Activated T-cell treated with anti-CD3 and anti-CD28 coated beads for 24 hours (primary cell): ENCODE measurements around the gene IRX2.

Experiments
- DNase-seq: peaks from one replicate; pipeline ENCODE4 v3.0.0-alpha.2; 2020; ENCODE audit warnings: low read depth

Gene IRX2

DNA sequence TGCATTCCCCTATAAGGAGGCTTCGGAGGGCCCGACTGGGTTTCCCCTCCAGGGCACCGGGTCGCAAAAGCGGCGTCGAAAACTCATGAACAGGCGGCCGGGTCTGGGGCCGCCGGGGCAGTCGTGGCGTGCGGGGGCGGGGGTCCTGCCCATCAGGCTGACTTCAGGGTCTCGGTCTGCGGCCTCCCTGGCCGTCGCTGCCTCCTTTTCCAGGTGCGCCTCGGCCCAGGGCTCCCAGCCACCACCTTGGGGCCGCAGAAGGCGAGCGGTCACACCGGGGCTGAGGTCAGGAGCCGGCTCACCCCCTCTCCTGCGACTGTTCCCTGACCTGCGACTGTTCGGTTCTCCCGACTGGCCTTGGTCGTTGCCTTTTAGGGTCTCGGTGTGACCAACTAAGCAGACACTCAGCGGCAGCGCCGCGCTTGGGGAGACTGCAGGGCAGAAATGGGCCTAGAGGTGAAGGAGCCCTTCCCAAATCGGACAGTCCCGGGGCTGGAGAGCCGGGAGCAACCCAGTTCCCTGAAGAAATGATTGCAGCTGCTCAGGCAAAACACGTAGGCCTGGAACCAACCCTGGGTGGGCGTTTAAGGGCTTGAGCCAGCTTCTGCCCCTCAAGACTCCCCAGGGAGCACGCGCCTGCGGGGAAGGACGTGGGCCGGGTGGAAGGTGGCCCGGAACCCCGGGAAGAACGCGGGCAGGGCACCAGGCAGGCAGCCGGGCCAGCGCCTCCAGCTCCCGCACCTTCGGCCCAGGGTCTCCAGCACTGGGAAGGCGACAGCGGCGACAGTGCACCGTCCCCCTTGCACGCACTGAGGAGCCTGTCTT is 11.2 kb downstream of the IRX2 start:
- no peak for DNase-seq

DNA sequence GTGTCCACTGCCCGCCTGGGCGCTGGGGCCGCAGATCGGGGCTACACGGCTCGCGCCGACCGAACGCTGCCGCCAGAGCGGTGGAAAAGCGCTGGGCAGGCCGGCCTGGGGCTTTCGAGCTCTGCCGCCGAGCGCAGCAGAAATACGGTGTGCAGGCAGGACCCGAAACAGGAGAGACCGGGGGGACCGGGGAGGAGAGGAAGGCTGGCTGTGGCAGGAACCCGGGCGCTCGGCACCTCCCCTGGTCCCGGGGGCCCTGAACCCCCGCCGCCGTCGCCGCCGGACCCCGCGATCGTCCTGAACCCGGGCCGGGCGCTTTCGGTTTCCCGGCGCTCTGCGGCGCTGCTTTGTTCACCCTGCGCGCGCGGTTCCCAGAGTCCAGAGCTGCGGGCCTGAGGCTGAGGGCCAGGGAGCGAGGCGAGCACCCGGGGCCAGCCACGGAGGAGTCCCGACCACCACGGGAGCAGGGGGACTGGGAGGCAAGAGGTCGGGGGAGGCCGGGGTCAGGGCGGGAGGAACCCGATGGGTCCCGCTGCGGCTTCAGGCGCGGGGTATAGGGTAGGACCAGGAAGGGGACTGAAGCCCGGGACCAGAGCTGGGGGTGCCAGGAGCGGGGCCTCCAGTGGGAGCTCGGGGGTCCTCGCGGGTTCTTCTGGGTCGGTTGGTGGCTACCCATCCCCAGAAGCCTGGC is 12.0 kb downstream of the IRX2 start:
- DNase-seq, result no peak

DNA sequence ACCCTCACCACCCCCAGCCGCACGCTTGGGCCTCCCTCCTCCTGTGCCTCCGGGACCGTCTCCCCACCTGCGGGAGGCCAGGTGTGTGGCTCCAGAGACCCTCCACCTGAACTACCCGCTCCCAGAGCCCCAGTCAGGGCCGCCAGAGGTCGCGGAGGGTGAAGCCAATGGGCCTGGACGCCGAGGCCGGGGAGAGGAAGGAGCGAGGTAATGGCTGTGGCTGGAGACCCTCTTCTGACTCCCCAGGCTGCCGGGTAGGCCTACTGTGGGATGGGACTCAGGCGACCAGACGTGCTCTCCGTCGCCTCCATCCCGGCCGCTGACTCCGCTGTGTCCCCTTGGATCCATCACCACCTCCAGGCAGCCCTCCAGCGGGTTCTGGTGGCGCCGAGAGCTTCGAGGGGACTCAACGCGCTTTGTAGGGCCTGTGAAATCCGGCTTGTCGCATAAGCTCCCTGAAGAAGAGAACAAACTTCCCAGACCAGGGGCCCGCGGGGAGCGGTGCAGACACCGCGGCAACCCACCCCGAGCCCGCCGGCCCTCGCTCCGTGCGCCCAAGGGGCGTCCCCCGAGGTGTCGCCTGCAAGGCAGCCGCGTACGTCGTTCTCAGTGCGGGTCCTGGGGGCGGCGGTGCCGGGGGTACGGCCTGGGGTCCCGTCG is 12.6 kb downstream of the IRX2 start:
- no peak for DNase-seq

DNA sequence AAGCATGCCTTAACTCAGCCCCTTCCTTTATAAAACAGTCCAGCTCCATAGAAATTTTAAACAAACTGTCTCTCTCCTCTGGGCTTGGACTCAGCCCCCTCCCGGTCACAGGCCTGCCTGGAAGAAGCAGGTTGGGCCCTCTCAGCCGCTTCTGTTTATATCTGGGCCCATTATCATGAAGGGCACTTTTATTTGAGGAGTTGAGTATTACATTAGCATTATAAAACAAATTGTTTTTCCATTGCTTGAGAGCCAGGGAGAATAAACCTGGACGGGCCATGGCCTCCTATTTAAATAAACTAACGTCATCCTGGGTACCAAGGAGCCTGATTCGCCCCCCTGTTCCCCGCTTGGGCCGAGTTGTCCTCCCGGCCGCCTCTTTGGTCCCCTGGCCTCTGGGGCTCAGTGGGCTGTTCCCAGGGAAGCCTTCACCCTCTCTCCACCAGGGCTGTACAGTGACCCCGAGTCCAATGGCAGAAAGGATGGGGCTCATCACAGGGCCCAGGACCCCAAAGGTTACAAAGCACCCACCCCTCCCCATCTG is 13.2 kb downstream of the IRX2 start:
- DNase-seq, result no peak

DNA sequence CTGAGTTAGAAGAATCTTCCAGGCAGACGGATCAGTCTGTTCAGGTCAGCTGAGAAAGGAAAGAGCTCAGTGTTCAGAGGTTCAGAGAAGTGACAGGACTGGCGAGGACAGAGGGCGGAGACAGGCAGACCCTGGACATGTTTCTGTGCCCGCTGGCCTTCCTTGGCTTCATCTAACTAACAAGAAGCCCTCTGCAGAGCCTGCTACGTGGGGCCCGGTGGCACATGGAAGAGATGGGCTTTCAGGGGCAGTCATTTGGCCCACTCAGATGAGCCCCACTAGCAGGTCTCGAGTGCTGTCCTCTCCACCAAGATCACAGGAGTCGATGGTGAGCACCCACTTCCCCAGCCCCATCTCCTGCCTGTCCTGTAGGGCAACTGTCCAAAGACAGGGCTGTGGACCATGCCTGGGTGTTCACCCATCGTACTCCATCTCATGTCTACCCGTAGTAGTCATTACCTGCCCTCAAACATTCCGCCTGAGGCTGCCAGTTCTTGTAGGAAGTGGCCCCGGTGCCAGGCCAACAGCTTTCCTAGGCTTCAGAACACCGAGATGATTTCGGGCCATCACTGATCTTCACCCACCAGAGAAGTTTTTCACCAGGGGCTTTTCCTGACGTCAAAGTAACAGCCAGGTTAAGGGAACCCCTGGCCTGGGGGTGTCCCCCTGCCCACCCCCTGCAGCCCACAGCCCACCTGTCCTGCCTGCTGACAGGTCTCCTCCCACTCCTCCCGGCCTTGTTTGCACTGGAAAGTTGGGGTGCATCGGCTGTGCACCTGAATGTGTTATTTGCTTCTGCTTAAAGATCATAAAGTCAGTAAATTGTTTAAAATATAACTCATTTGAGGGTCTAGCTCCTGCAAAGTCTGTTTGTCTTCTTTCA is 14.0 kb downstream of the IRX2 start:
- DNase-seq, result no peak

DNA sequence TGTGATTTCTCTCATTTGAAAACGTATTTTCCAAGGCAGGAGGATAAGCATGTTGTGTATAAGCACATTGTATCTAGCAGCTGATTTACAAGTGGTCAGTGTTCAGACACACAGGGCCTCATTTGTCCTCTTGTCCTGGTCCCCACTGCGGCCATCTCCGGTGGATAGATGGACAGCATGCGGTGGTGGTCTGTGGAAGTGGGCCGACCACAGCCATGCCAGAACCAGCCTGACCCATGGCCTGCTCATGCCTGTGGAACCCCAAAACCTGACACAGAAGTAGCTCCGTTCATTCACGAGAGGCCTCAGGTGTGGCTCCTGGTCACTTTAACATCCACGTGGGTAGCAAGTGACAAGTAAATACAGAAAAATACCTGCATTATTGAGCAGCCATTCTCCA is 14.6 kb downstream of the IRX2 start:
- DNase-seq, result no peak

DNA sequence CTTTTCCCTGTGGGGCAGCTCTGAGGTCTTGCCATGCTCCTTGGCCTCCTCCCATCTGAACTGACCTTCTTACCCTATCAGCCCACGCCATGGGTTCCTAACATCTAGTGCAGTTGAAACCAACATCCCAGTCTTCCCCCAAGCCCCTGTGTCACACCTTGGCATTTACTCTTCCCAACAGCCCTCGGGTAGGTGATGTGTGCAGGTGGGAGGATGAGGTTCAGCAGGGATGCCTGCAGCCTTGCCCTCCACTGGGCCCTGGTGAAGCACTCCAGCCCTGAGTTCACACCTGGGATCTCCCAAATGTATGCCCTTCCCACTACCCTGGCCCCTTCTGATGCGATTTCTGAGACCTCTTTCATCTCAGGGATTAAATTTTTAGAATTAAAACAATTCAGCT is 15.5 kb downstream of the IRX2 start:
- DNase-seq, result no peak

DNA sequence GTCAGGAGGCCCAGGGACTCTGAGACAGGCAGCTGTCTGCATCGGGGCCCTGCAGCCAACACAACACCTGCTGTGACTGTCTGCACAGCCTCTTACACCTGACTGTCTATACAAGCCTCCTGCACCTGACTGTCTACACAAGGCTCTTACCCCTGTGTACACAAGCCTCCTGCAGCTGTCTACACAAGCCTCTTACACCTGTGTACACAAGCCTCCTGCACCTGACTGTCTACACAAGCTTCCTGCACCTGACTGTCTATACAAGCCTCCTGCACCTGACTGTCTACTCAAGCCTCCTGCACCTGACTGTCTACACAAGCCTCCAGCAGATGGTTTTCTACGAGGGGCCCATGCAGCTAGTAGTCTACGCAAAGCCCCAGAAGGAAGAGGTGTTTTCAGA is 18.6 kb downstream of the IRX2 start:
- DNase-seq, result no peak

DNA sequence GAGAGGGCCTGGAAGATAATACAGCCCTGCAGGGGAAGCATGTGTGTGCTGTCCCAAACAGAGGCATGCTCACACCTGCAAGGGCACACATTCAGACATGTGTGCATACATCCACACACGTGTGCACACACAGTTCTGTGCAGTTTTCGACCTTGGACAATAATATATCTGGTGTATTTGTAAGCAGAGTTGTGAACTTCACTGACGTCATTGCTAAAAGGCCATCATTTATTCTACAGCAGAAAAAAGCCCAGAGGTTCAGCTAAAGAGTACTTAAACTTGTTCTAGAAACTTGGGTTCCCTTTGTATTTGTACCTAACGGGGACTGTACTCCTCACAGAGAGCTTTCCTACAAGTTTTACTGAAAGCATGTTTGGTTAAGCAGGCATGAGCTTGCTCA is 19.5 kb downstream of the IRX2 start:
- no peak for DNase-seq

DNA sequence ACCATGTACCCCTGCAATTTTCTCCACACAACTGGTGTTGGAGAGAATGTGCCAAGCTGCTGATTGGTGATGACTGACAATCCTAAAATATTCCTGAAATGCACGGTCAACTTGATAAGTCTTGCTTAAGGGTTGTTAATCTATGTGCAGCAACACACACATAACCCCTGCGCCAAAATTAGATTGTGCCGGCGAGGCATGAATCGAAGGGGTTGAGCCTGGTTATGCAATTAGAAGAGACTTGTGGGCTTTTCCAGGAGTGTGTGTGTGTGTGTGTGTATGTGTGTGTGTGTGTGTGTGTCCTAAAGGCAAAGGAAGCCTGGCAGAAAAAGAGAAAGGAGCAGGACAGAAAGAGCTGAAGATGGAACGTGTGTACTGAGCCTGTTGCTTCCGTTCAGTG is 22.3 kb downstream of the IRX2 start:
- DNase-seq, result no peak

DNA sequence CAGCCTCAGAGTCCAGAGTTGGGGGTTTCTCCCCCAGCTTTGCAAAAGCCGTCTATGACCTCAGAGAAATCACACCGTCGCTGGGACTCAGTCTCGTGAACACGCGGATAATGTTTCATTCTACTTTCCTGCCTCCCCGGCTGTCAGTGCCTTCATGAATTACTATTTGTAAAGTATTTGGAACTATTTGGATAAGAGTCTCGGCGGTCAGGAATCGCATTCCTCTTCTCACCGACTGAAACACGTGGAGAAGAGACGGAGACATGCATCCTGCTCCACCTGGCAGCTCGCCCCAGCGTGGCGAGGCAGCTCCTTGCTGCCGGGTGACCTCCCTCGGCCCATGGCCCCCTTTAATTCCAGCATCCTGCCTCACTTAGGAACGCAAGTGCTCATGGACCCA is 23.9 kb downstream of the IRX2 start:
- DNase-seq, result no peak

DNA sequence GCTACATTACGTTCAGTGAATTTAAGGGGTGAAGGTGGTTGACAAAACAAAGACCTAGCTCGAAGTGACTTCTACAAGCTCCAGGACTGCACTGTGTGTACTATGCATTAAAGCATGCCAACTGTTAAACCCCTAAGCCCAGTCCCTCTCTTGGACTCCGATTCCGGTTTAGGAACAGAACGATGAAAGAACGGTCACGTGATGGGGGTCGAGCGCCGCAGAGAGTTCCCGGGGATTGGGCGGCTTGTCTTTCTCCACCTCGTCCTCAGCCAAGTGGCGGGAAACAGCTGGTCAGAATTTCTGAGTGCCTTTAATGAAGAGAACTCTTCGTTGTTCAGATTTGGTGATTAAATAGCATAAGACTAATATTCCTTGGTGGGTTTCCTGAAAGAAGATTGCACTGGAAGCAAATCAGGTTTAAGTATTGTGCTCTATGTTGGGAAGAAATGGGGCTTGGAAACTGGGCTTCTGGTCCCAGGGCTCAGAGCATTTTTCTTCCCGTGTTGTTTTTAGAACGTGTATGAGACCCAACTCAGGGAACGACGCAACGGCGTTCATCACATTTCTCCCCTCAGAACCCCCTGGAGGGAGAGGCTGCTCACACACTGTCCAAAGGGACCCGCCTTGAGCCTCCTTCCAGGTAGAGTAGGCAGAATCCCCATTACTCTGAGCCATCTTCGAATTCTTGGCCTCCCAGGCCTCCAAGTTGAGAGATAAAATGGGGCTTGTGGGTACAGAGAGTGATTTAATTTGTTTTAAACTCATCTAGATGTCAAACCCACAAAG is 25.3 kb downstream of the IRX2 start:
- no peak for DNase-seq

DNA sequence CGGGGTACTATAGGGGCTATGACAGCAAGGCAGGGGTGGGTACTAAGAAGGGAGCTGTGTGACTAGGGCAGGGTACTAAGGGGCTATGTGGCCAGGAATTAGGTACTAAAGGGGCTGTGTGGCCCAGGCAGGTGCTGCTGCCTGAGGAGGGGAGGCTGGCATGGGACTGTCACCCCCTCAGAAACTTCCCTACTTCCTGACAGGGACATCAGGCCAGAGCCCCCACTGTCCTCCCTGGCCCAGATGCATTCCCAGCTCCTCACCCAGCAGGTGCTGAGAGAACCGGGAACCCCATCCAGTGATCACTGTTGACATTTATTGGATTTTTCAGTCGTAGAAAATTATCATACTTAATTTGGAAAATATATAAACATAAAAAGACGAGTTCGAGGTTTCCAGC is 26.6 kb downstream of the IRX2 start:
- DNase-seq, result no peak

DNA sequence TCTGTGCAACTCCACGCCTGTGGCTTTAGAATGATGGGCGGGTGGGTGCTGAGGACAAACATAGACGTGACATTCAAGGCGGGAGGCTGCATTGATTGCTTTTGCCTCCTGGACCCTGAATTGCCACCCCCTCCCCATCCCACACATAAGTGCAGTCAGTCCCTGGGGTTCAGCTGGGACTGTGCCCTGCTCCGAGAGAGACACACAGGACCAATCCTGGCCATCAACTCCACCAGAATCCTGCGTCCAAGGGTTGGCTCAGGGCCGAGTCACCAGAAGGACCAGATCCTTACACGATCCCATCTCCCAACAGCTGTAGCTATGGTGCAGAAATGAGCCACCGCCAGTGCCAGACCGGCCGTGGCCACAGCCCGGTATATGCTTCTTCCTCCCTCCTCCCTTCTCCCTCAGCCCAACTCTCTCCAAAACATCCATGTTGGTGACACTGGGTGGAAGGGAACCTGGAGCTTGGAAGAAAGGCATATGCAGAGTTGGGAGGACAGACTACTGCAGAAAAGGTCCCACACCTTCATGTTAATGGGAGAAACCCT is 27.4 kb downstream of the IRX2 start:
- no peak for DNase-seq

DNA sequence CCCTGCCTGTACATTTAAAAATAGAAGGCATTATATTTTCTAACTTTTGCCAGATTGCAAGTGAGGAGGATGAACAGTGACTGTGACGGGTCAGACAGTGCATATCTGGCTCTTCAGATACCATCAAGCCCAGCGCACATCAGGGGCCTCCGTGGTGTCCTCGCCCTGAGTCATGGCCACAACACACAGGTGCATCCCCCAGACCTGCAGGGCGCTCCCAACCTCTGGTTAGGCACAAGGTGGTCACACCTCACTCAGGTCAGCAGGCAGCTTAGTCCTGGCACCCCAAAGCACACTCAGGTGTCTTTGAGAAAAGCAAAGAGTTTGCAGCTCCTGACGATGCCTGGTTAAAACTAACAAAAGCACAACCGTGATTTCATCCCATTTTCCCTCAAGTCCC is 28.6 kb downstream of the IRX2 start:
- DNase-seq, result no peak

DNA sequence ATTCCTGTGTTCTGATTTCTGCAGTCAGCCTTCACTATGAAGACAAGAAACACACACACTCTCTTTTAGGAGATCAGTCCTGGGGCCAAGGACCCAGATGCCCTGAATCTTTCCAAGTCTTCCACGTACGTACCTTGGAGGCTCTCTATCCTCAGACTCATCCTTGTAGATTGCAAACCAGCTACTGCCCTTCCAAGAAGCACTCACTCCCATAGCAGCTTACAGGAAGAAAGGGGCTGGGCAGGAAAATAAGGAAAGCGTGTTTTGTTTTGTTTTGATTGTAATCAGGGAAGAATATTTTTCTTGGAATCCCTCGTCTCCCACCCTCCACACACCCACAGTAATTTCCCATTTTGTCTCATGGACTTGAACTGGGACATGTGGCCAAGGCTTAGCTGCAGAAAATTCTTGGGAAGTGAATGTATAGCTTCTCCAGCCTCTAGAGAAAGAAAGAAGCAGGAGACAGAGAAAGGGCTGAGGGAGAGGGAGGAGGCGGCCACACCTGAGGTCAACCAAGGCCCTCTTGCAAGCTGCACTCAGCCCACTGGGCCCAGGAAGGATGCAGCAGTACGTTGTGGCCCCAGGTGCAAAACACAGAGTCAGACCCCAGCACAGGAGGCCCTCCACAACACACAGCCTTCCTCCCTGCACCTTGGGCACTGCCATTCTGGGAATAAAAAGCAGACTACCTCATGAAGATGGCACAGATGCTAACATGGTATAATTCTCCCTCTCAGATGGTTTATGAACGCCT is 29.9 kb downstream of the IRX2 start:
- no peak for DNase-seq

DNA sequence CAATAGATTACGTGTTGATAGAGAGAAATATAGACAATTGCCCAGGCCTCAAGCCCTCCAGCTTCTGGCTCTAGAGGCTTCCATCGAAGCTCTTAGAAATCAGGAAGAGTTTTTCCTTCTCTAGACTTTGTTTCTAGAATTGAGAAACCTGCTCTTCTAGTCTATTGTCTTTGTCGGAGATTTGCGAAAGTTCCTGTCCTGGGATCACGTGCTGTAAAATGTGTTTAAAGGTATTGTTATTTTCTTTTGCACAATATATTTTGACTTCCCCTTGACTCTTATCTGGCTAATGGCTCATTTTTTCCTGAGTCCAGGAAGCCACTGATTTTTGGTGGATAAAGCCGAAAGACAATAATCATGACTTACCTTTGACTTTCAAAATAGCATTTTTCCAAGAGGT is 32.1 kb downstream of the IRX2 start:
- DNase-seq, result no peak

DNA sequence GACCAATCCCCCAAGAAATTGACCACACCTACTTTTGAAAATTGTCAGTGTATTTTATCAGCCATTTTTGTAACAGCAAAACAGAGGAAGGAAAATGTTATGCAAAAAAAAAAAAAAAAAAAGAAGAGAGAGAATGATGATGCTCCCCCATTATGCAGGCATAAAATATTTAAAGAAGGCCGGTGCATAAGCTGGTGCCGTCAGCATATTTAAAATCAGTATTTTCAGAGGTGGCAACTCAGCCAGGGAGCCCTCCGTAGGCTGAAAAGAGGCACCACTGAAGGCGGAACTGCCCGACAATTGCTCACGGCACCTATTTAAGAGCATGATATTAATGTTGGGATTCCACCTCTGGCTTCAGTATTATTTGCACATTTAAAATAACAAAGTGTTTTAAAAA is 33.4 kb downstream of the IRX2 start:
- DNase-seq, result no peak

DNA sequence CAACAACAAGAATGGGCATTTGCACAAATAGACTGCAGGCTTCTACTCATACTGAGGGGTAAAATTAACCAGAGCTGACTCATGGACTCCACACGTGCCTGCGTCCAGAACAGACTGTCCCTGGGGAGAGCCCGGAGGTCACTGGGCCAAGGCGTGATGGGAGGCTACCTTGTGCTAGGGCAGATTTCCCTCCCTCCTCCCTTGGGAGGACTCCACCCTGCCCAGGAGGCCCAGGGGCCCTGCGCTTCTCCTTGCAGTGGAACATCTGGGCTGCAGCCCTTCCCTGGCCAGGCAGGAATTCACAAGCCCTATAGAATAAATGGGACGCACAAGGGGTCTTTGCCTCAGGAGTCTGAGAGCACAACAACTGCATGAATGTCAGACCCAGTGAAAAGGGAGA is 35.6 kb downstream of the IRX2 start:
- DNase-seq, result no peak

DNA sequence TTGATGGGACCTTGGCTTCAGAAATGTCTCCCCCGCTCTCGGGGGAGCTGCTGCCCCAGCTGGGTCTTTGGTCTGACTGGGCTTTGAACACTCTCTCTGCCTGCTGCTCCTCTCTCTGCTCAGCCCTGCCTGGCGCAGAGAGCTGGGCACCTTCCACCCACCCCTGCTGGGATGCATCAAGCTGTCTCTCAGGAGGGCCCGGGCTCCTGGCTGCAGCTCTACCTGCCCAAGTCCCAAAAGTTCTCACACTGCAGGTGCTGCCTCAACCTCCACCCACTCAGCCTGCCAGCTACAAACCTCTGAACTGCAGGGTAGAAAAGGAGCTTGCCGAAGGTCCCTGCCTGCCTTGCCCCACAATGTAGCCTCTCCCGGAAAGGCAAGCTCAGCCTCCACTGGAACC is 36.7 kb downstream of the IRX2 start:
- DNase-seq, result no peak
